ENCODE measurements around the gene PARP8. TPM values are rescaled to one million over a fixed set of nuclear protein-coding genes. Genes with fewer than 3 reads are reported as not detected.

The PARP8 gene
- total RNA-seq, 1 experiment from 2014 or later = 23.2 TPM

GRCh38 chr5:50684721-50685120 lies 18.3 kb downstream of the PARP8 start (continued):
- TF ChIP-seq ATF3 (CRISPR knock-in tag; conservative IDR thresholded peaks at IDR 0.05) (no peak), GRHL2 (CRISPR knock-in tag; IDR thresholded peaks at IDR 0.05; ENCODE audit: insufficient replicate concordance, severe bottlenecking) (no peak), NFE2L1 (CRISPR knock-in tag; IDR thresholded peaks at IDR 0.05) (no peak), KAT7 (CRISPR knock-in tag; IDR thresholded peaks at IDR 0.05; ENCODE audit: borderline replicate concordance) (no peak), ZSCAN18 (CRISPR knock-in tag; IDR thresholded peaks at IDR 0.05) (no peak), E2F5 (CRISPR knock-in tag; IDR thresholded peaks at IDR 0.05) (no peak), ZMAT4 (CRISPR knock-in tag; IDR thresholded peaks at IDR 0.05) (no peak)

- POLR2A ChIA-PET = no interaction called here
These were observed 21.1 kb downstream of the PARP8 start for GRCh38 chr5:50687548-50687947.

GRCh38 chr5:50691399-50692016 lies 25.1 kb downstream of the PARP8 start:
- ChIA-PET CTCF (no interaction called here), POLR2A (no interaction called here)
- H3K4me1 Mint-ChIP-seq = peaks cover 45% of the 10 kb centered on the region
- no peak for TF ChIP-seq STAT6 (CRISPR knock-in tag; conservative IDR thresholded peaks at IDR 0.05; ENCODE audit: low read depth)
- no peaks in the 10 kb centered on the region for H3K27me3 Mint-ChIP-seq (ENCODE audit: low read depth)
- no peak overlapping the region for H3K4me3 Mint-ChIP-seq
- peaks cover 15% of the 10 kb centered on the region for H3K9me3 Mint-ChIP-seq
- ATAC-seq = peak; percentile 79
- peaks cover 24% of the 10 kb centered on the region for H3K36me3 Mint-ChIP-seq
- no peak for DNase-seq (ENCODE audit: low spot score)
- H3K27ac Mint-ChIP-seq = no peak overlapping the region

More at GRCh38 chr5:50687548-50687947, 21.1 kb downstream of the PARP8 start:
- CTCF ChIA-PET = no interaction called here
- Mint-ChIP-seq H3K27me3 (ENCODE audit: low read depth) (0 out of 2 replicates have a peak, but pooled peaks cover 3% of the 10 kb centered on the region), H3K9me3 (peaks cover 29% of the 10 kb centered on the region), H3K4me3 (no peak overlapping the region), H3K4me1 (peaks cover 62% of the 10 kb centered on the region), H3K36me3 (peaks cover 39% of the 10 kb centered on the region), H3K27ac (0 out of 2 replicates have a peak overlapping the region, but pooled peaks have one; percentile 26)
- no peak for ATAC-seq
- no peak for DNase-seq (ENCODE audit: low spot score)
- TF ChIP-seq CREM (CRISPR knock-in tag; IDR thresholded peaks at IDR 0.05) (no peak), GRHL2 (CRISPR knock-in tag; IDR thresholded peaks at IDR 0.05; ENCODE audit: insufficient replicate concordance, severe bottlenecking) (no peak), ZNF219 (CRISPR knock-in tag; IDR thresholded peaks at IDR 0.05; ENCODE audit: borderline replicate concordance) (no peak), MYBL2 (CRISPR knock-in tag; IDR thresholded peaks at IDR 0.05) (no peak), ZNF232 (CRISPR knock-in tag; IDR thresholded peaks at IDR 0.05) (no peak), MXD4 (CRISPR knock-in tag; IDR thresholded peaks at IDR 0.05; ENCODE audit: borderline replicate concordance) (no peak), OVOL2 (CRISPR knock-in tag; IDR thresholded peaks at IDR 0.05; ENCODE audit: borderline replicate concordance) (no peak), ZNF396 (CRISPR knock-in tag; IDR thresholded peaks at IDR 0.05; ENCODE audit: borderline replicate concordance) (no peak), FOXP4 (CRISPR knock-in tag; IDR thresholded peaks at IDR 0.05) (no peak)

Data from WTC11 (cell line).